Right hindlimb (tissue), 1 donor: ENCODE measurements around the gene KCTD20.
"Not testable (repeated sequence)": the region's sequence is repeated elsewhere in the genome, so short reads cannot be mapped to it uniquely, and the experiment has no call there.

ENCODE experiments used
- DNase-seq: peaks from one replicate; pipeline ENCODE4 v3.0.0-alpha.2; 2018

The KCTD20 gene

DNA sequence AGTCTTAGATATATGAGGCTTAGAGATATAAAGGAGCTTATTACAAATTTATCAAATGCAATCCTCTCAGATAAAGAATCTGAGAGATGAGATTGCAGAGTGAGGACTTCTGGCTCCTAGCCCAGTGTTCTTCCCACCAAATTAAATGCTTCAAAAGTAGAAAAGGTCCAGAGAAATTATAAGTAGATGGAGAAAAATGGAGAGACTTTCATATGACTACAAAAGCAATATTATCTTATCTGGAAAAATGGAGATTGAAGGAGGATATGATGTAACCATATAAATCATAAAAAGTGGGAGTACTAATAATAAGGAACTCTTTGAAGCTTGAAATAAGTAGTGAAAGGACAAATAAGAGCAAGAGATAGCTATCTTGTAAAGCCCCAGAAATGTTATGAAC, 2.8 kb downstream of the KCTD20 start:
- DNase-seq: no peak

DNA sequence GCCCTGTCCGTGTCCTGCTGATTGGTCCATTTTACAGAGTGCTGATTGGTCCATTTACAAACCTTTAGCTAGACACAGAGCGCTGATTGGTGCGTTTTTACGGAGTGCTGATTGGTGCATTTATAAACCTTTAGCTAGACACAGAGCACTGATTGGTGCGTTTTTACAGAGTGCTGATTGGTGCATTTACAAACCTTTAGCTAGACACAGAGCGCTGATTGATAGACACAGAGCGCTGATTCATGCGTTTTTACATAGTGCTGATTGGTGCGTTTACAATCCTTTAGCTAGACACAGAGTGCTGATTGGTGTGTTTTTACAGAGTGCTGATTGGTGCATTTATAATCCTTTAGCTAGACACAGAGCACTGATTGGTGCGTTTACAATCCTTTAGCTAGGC, 6.4 kb downstream of the KCTD20 start:
- DNase-seq: not testable (repeated sequence)

DNA sequence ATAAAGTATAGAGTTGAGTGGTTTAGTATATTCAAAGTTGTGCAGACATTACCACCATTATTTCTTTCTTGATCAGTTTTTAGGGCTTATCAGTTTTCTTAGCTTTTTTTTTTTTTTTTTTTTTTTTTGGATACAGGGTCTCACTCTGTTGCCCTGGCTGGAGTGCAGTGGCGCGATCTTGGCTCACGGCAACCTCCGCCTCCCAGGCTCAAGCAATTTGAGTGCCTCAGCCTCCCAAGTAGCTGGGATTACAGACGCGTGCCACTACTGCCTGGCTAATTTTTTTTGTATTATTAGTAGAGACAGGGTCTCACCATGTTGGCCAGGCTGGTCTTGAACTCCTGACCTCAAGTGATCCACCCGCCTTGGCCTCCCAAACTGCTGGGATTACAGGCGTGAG, 10.1 kb downstream of the KCTD20 start:
- not testable (repeated sequence) for DNase-seq

DNA sequence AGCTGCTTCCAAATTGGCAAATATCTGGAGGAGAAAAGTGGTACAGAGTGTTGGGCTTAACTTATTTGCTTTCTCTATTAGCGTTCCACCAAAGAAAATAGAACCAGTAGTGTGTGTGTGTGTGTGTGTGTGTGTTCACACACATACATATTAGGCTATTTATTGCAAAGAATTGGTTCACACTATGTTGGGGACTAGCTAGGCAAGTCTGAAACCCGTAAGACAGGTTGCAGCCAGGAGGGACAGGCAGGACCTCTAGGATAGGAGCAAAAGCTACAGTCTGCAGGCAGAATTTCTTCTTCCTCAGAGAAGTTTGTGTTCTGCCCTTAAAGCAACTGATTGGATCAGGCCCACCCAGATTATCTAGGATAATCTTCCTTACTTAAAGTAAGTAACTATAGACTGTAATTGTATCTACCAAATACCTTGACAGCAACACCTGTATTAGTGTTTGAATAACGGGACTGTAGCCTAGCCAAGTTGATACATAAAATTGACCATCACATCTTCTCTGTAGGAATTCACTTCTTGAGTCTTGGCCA, 12.8 kb downstream of the KCTD20 start:
- DNase-seq: no peak

DNA sequence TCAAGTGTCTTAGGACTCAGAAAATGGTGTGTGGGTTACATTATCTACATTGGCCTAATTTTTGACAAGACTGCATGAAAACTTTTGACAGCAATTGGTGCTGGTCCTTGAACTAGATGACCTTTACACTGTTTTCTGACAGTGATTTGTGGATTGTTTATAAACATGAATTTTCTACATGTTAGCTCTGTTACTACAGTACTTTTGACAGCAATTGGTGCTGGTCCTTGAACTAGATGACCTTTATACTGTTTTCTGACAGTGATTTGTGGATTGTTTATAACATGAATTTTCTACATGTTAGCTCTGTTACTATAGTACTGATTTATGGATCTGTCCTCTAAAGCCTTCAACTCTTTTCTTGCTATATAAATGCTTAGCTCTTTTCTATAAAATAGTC, 16.7 kb downstream of the KCTD20 start:
- no peak for DNase-seq

DNA sequence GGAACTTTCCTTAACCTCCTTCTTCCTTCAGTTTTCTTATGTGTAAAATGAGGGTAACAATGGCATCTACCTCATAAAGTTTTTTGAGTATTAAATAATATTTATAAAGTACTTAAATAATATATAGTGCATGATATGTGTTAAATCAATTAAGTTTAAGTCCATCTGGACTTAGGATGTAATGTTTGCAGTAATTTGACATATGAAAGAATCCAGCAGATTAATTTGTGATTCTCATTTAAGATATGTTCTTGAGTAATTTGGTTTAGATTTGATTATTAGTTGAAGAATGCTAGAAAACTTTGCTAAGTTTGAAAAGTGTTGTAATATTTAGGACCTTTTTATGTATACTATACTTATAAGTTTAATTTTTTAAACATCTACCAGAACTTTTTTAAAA, 18.1 kb downstream of the KCTD20 start:
- DNase-seq: no peak

DNA sequence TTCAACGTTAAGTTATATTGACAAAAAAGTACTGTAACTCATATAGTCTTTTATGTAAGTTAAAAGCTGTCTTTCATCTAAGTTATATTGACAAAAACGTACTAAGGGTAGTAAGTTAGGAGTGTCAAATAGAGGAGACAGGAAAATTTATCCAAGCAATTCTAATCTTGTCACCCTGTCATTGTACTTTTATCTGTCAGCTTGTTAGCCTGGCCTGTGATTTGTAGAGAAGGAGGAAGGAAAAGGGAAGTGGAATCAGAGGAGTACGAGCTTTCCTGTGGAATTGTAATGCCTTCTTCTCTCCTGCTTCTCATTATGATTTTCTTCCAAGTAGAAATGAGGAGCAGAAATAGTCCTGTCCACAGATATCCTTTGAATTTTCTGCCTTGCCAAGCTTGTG, 18.8 kb downstream of the KCTD20 start:
- no peak for DNase-seq

DNA sequence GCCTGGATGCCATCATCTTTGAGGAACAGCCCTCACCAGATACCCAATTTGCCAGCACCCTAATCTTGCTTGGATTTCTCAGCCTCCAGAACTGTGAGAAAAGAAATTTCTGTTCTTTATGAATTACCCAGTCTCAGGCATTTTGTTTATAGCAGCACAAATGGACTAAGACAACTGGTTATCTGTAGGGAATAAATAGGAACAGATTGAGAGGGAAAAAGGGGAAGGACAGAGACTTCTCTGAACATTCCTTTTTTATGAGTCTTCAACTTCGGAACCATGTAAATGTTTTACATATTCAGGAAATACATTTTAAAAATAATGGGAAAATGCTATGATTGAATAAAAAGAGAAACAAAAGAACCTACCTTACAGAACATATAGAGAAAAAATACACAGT, 20.9 kb downstream of the KCTD20 start:
- no peak for DNase-seq

DNA sequence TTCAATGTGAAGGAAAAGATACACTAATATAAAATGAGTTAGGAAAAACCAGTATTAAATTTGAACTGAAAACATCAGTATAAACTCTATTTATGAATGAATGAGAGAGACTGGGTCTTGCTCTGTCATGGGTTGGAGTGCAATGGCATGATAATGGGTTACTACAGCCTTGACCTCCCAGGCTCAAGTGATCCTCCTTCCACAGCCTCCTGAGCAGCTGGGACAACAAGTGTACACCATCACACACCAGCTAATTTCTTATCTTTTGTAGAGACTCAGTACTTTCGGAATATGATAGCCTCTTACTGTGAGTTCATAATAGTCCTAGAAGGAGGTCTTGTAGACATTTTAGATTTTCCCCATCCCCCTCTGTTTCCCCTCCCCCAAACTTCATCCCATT, 21.4 kb downstream of the KCTD20 start:
- DNase-seq: no peak

DNA sequence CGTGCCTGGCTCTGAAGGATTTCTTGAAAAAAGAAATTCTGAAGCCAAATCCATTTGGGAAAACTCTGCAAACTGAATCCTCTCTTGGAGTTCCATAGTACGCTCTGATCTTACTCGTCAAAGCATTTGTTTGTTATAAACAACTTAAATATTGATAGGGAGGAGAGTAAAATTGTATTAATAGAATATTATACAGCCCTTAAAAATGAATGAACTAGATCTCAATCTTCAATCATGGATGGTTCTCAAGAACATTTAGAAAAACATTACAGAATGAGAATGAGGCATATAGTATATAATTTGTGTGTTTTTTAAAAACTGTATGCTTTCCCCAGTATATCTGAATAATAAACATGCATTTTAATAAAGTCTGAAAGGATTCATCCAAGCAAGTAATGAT, 24.8 kb downstream of the KCTD20 start:
- no peak for DNase-seq

DNA sequence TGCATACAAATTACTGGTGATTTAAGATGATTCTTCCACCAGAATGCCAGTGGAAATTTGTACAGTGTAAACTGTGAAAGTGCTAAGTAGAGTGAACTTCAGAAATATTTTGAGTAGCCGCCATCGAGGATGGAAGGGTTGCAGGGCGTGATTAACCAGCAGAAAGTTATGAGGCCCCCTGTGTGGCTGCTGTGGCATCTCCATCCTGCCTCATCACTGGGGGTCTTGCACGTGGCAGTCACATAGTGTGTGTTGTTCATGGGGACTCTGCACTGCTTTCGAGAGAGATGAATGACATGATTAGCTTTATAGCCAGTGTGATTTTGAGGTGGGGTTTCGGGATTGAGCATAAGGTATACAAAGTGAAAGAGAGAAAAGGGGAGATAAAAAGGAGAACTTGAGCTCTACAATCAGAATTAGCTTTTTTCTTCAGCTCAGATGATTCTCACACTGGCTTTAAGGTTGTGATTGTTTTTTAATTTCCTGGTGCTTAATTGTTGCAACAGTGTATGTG, 26.4 kb downstream of the KCTD20 start:
- DNase-seq: no peak

DNA sequence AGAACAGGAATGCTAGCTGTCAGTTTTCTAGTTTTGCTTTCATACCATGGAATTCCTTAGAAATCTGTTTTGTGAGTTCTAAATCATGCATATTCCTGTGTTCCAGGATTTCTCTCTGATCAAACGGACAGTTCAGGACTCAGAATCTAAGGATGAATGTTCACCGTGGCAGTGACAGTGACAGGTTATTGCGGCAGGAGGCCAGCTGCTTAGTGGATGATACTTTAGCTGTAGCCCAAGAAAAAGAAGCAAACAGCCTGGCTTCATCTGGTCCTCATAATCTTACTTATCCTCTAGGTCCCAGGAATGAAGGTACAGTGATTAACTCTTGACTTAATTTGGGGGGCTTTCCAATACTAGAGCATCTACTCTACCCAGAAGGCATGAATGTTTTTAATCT, 27.1 kb downstream of the KCTD20 start:
- no peak for DNase-seq

DNA sequence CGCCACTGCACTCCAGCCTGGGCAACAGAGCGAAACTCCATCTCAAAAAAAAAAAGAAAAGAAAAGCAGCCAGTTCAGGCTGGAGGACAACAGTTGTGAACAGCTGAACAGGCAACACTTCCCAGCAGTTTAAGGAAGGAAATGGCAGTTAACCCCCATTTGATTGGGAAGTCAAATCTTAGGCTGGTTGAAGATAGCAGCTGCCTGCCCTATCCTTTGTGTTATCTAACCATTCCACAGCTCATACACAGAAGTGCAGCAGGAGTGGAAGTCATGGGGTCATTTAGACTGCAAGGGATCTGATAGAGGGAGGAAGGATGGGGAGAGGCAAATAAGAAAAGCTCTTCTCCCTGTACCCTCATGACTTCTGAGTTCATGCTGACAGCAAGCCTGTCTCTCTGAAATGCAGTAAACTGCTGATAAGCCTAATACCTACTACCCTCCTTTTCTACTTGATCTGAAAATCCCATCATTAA, 35.3 kb downstream of the KCTD20 start:
- DNase-seq: no peak

DNA sequence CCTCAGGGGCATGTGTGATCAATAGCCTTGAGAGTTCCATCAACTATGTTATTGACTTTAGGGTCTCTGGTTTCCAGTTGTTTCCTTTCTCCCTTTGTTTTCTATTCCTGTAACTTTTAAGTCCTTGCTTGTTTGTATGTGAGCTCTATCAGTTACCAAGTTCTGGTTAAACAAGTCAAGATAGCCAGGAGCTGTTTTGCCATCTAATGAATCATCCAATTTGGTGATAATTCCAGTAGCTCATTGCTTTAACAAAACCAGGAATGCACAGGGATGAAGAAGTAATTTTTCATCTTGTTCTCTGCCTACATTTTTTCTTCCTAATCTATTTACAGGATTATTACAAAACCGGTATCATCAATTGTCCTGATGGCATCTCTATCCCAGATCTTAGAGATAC, 36.5 kb downstream of the KCTD20 start:
- DNase-seq: no peak

DNA sequence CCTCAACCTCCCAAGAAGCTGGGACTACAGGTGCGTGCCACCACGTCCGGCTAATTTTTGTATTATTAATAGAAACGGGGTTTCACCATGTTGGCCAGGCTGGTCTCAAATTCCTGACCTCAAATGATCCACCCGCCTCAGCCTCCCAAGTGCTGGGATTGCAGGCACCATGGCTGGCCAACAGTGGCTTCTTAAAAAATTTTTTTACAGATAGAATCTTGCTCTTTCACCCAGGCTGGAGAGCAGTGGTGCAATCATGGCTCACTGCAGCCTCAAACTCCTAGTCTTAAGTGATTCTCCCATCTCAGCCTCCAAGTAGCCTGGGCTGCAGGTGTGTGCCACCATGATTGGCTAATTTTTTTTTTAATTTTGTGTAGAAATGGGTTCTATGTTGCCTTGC, 40.5 kb downstream of the KCTD20 start:
- not testable (repeated sequence) for DNase-seq

DNA sequence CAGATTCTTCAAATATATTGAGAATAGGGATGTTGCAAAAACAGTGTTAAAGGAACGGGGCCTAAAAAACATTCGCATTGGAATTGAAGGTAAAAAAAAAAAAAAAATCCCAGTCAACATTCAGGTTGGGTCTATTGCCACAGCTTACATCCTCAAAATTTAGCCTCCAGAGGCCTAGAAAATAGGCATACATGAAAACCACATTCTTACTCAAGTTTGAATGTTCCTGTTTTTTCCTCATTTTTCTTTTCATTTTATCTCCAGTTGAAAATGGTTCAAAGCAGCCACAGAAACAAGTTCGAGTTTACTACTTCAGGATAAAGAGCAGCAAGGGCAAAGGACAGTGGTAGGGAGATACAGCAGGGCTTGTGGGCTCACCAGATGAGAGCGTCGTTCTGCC, 41.9 kb downstream of the KCTD20 start:
- DNase-seq: no peak

DNA sequence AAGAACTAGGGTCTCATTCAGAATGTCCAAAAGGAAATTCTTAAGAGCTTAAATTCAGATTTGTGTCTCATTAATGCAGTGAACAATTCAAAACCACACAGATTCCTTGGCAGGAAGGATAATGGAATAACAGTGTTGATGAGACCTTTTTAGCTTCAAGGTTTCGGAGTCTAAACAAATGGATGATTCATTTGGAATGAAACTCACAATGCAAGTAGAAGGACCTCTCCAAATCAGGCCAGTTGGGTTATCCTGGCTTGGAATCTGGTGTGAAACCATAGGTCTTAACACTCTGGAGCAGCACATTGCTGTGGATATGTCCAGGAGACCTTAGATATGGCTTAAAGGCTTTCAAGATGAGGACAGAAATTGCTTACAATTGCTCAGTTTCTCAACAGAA, 44.9 kb downstream of the KCTD20 start:
- no peak for DNase-seq

DNA sequence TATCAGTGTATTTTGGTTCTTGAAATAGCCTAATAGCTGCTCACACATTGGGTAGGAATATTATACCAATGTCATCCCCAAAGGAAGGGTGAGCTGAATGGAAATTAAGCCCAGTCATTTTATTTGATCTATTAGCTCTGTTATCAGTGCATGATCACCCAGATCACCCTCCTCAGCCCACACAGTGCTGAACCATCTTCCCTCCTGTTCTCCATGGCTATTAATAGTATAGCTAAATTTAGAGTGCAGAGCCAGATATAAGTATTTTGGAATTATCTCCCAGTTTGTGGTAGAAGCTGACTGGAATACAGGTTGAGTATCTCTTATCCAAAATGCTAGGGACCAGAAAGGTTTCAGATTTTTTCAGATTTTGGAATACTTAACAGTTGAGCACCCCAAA, 45.4 kb downstream of the KCTD20 start:
- no peak for DNase-seq

DNA sequence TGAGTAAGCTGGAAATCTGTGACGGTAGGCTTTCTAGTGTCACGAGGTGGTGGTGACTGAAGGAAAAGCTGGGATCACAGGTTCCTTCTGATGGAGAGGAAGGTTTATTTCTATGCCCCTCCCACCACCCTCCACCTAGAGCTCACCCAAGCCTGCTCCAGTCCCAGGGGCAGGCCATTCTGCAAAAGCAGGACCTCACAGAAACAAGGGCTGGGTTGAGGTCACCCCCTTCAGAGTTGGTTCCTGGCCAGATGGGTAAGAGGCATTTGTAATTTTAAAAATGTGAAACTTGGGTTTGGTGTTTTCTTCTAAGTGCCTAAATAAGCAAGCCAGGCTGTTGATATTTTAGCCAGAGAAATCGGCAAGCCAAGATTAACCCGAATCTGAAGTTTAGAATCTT, 46.6 kb downstream of the KCTD20 start:
- no peak for DNase-seq

DNA sequence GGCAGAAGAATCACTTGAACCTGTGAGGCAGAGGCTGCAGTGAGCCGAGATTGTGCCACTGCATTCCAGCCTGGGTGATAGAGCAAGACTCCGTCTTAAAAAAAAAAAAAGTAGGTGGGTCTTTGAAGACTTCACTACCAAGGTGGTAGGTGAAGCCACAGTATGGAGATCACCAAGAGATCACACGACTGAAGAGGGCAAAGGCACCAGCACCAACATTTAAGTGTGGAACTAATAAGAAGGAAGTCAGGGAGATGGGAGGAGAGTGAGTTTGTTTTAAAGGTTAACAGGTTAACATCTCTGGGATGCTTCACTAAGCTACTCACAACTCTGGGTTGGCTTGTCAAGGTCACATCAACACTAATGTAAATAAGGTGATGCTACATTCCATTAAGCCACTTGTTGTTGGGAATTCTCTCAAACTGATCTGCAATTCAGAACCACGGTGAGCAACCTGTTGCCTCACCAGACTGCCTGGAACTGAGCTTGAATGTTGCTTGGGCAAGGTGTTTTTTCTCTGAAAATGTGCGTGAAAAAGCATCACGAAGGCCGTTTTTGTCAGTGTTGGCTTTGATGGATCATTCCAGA, 48.7 kb downstream of the KCTD20 start:
- DNase-seq: no peak

DNA sequence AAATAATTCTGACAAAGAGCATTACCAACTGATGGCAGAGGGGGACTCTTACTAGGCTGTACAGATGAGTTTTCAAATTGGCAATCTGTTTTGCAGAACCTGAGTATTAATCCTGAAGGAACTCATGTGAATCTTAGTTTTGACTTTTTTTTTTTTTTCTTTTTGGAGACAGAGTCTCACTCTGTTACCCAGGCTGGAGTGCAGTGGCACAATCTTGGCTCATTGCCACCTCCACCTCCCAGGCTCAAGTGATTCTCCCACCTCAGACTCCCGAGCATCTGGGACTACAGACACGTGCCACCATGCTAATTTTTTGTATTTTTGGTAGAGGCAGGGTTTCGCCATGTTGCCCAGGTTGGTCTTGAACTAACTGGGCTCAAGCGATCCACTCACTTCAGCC, 49.3 kb downstream of the KCTD20 start:
- DNase-seq: no peak

DNA sequence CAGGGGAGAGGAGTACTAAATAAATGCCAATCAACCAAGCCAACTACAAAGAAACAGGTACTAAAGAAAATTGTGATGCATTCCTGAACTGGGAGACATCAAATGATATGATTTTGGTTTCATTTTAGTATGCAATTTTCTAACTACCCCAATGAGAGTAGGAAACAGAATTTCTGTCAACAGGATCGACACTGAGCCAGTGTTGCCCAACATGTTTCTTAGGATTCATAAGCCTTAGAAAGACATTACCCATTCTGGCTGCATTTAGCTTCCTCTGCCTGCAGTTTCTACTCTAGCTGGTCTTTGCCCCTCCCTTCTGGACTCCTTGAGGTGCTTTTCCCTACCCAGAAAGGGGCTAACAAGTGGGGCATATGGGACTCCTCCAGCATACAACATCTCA, 49.8 kb downstream of the KCTD20 start:
- DNase-seq: no peak

DNA sequence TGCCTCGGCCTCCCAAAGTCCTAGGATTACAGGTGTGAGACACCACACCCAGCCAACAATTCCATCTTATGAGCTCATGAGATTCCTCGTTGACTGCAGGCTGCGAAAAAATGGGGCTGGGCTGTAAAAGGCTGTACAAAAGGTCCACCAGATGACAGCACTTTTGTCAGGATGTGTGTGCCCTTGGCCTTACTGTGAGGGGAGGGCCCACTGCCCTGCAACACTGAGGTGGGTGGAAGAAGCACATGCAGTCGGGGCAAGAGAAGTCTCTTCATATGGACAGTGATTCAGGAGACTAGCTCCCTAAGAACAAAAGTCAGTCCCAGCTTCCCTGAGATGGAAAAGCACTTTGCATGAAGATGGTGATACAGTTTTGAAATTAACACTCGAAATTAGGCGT, 50.5 kb downstream of the KCTD20 start:
- DNase-seq: no peak

DNA sequence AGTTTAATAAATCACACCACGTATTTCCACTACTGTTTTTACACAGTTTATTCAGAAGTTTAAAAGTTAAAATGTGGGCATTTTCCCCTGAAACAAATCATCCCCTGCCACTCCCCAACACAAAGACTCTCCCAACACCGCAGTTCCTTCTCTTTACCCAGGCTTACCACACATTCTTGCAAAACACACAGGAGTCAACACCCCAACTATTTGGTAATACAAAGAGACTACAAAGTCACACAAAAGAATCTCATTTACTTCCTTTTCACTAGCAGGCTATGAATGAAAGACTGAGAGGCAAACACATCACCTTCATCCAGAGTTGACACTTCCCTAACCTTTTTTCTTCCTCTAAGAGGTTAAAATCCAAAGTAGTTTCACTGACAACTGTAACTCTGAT, 51.1 kb downstream of the KCTD20 start:
- no peak for DNase-seq

DNA sequence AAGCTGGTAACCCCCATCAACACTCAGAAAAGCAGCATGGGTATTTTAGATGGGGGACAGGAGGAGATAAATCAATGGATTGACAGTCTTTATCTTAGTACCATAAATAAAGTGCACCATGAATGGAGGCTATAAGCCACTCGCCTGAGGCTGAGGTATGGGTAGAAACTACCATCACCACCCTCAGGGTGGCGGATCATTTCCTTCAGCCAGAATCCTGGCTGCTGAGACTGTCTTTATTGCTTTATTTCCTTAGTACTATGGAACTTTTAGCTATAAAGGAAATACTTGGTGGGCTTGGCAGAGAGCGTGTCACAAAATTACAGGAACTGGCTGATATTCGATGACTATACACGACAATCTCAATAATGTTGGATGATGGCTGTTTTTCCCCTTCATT, 52.3 kb downstream of the KCTD20 start:
- DNase-seq: no peak
